HG02678 (cell line): ENCODE results near the gene LCN10.
"Not testable (repeated sequence)": the region's sequence is repeated elsewhere in the genome, so short reads cannot be mapped to it uniquely, and the experiment has no call there.

ENCODE experiments used
- ATAC-seq: cut with Tn5 transposase; IDR thresholded peaks from one replicate; pipeline ENCODE4 v1.9.1; 2021; ENCODE audit warnings: mild to moderate bottlenecking, moderate library complexity; ENCODE audit not compliant: unreplicated experiment

The LCN10 gene

GRCh38 chr9:136721339-136722092 is 21.2 kb downstream of the LCN10 start:
- ATAC-seq: no peak

GRCh38 chr9:136720898-136721338 is 21.8 kb downstream of the LCN10 start:
- ATAC-seq: no peak

- ATAC-seq: no peak
Observed at GRCh38 chr9:136720251-136720897, 22.4 kb downstream of the LCN10 start.

DNA sequence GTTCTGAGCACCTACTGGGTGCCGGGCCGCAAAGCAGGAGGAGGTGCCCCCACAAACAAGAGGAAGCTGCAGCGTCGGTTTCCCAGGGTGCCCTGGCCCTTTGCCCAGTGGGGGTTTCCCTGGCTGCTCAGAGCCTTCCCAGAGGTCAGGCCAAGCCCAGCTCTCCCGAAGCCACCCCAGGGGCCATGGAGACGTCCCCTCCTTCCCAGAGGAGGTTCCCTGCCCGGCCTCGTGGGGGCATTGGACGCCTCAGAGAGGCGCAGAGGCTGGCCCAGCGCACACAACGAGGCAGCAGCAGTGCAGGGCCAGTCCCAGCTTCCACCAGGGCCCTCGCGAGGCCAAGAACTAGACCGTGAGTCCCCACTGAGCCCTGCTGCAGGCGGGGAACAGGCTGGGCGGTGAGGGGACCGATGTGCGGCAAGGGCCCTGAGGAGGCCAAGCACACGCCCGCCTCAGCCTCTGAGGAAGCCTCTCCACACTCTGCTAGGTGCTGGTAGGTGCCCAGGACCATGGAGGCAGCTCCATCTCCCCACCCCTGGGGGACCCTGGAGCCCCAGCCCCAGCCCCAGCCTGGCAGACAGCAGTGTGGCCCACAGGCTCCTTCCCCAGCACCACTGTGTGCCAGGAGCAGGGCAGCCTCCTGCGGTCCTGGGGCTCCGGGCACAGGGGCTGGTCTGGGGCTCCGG is 23.4 kb downstream of the LCN10 start:
- ATAC-seq: no peak

DNA sequence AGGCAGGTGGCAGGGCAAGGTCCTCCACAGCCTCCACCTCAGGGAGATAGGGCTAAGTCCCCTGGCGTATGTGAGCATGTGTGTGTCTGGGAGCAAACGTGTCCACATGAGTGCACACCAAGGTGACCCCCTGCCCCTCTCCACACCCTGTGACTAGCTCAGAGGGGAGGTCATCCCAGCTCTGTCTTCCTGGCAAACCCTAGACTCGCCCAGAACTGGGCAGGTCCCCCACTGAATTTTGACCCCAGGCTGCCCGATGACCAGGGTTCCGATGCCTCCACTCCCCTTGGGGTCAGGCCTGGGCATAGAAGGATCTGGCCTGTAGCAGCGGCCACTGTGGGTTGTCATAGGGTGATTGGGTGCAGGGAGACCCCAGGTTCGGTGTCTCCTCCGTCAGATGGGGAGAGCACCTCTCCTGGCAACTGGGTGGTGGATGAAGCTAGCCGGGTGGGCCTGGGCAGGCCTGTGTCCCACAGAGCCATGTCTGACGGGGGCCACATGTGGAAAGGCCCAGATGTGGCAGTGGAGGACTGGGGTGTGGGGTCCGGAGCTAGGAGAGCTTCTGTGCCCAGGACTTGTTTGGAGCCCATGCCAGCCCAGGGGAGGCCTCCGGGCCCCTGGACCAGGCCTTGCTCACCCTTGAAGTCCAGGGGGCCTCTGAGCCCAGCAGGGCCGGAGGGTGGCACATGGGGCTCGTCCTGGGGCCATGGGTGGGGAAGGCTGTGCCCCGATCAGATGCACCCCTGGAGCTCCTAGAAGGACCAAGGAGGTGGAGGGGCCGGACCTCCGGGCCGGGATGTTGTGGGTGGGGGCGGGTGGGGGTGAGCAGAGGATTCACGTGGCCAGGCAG is 24.2 kb downstream of the LCN10 start:
- ATAC-seq: no peak

- ATAC-seq: no peak
Observed at GRCh38 chr9:136717399-136717798, 25.3 kb downstream of the LCN10 start.

DNA sequence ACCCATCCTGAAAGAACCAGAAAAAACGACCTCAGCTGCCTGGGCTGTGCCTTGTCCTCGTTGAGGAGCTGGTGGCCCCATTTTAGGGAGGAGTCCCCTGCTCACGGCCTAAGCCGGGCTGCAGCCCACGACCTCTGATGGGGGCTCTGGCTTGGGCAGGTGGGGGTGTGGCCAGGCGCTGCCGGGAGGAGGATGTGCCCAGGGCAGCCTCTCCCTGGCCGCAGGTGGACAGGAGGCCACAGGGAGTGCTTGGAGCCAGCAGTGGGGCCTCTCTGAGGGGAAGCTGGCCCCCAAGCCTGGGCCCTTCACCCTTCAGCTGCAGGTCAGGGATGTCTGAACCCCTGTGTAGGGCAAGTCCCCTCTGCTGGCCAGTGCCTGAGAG is 27.9 kb downstream of the LCN10 start:
- ATAC-seq: no peak

DNA sequence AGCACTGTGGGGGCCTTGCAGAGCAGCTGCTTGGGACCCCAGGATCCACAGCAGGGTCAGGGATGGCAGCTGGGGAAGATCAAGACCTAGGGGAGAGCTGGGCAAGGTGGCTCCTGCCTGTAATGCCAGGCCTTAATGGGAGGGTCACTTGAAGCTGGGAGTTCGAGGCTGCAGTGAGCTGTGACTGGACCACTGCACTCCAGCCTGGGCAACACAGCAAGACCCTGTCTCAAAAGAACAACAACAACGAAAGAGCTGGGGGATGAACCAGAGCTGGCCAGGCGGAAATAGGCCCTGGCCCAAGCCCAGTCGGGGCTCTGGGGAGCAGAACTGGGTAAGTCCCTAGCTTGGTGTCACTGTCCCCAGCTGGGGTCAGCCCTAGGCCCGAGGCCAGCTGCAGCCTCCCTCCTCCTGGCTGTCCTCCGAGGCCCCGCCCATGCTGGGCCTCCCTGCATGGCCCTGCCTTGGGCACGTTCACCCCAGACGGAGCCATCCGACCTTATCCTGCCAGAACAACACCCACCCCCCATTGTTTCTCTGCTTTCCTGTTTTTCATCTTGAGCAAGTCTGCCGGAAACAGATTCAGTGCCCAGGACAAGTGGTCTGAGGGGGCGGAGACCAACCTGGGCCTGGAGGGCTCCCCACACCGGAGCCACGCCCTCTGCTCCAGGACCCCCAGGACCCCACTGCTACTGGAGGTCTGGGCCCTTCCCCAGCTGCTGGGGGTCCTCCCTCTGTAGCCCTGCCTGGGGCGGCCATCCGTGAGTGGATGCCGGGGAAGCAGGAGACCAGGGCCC is 28.4 kb downstream of the LCN10 start:
- no peak for ATAC-seq

DNA sequence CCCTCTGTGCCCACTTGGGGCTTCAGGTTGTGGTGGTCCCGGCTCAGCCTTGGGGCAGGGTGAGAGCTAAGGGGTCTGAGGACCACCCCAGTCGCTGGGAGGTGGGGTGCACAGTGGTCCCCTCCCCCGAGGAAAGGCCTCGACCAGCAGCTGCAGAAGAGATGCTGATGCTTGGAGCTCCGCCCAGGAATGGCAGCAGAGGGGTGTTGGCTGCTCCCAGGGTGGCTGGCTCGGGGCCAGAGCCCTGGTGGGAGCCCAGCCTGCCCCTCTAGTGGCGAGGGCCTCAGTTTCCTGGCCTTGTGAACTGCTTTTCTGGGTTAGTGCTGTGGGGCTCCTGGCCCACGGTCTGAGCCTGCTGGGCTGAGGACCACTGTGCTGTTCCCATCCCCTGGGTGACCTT is 29.2 kb downstream of the LCN10 start:
- no peak for ATAC-seq

DNA sequence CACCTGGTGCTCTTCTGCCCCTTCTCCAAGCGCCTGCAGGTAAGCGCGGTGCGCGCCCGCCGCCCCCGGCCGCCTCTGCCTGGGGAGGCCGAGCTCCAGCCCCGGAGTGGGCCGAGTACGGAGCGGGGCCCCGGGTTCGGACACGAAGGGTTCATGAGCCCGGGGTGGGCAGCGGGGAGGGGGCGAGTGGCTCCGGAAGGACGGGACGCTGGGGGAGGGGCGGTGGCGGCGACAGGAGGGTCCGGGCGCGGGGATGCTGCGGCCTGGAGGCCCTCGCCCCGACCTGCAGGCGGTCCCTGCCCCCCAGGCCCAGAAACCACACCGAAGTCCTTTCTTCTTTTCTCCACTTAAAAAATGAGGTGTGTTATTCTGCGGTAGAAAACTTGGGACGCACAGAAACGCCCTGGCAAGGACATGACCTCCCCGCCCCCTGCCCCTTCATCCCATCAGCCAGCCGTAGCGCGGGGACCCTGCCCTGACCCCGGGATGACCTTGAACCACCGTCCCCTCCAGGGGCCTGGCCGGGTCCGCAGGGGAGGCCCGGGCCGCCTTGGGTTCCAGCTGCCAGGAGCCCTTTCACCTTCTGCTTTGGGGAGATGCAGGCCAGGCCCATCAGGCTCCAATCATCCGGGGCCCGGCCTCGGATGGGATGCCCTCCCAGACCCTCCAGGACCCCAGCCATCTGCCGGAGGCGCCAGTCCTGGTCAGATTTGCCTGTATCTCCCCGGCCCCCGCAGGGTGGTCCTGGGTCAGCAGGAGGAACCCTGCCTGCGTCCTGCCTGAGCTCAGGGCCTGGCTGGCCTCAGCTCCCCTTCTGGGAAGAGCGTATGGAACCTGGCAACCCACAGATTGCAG is 29.8 kb downstream of the LCN10 start:
- ATAC-seq: no peak

DNA sequence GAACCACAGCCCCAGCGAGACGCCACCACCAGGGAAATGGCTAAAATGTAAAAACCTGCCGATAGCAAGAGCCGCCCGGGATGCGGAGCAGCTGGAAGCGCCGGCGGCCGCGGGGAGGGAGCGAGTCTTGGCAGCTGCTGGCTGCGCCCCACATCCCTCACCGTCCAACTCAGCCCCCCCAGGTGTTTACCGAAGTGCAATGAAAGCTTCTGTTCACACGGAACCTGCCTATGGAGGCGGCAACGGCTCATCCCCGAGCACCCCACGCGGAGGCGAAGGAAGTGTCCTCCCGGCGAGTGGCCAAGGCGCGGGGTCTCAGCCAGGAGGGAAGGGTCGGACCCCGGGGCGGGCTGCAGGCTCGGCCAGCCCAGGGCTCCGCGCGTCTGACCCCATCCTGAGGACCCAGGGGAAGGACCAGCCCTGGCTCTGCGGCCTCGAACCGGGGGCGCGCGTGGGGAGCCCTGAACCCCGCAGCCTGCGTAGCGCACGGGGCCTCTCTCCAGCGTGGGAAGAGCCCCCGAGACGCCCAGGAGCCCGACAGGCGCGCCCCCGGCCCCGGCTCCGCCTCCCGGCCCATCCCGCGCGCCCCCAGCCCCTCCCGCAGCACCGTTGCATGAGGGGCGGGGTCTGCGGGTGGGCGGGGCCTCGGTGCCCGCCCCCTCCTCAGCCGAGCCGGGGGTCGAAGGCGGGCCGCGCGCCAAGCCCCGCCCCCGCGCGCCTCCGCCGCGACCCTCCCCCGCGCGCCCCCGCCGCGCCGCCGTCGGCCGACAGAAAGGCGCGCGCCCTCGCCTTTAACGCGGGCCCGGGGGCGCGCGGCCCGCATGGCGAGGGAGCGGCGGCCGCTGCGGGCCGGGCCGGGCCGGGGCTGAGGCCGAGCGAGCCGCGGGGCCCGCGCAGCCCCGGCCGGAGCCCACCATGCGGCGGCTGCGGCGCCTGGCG is 30.7 kb downstream of the LCN10 start, which contains the start of gene DIPK1B:
Gene DIPK1B, plus strand, starts transcription at position 822 of the 939 bp plus-strand sequence. Its CDS starts 94 bp downstream, at position 916.
- ATAC-seq: no peak

GRCh38 chr9:136711219-136711648 is 31.5 kb downstream of the LCN10 start:
- not testable (repeated sequence) for ATAC-seq

DNA sequence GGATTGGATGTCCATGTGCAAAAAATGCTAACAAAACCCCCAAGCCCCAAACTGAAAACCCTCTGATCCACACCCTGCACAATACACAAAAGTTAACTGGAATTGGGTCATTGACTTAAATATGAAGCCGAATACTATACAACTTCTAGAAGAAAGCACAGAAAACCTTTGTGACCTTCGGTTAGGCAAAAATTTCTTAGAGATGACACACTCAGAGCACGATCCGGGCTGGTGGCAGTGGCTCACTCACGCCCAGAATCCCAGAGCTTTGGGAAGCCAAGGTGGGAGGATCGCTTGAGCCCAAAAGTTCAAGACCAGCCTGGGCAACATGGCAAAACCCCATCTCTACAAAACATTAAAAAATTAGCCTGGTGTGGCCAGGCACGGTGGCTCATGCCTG is 32.2 kb downstream of the LCN10 start:
- ATAC-seq: no peak

- no peak for ATAC-seq
Observed at GRCh38 chr9:136709454-136710109, 33.2 kb downstream of the LCN10 start.

DNA sequence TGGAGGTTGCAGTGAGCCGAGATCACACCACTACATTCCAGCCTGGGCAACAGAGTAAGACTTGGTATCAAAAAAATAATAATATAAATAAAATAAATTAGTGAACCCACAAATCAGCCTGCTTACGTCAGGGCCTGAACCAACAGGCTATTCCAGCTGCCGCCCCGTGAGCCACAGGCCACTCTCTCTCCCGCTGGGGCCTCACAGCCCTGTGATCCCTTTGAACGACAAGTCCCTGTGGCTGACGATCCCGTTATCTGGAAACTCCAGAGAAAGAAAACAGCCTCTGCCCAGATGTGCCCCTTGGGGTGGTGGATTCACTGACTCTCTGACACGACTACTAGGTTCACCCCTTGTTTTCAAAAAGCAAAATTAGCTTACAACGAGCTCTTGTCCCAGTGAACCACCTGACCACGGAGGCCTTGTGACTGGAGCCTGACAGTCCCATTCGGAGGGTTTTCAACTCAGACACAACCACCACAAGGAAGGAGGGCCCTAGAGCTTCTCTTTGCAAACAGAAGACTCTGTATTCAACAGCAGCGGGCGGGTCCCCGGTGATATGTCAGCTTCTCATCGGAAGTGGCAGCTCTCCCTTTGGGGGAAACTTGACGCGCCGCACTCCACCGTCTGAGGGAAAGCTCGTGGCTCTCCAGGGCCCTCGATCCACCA is 34.8 kb downstream of the LCN10 start:
- ATAC-seq: no peak

GRCh38 chr9:136707011-136707410 is 35.7 kb downstream of the LCN10 start:
- ATAC-seq: no peak

DNA sequence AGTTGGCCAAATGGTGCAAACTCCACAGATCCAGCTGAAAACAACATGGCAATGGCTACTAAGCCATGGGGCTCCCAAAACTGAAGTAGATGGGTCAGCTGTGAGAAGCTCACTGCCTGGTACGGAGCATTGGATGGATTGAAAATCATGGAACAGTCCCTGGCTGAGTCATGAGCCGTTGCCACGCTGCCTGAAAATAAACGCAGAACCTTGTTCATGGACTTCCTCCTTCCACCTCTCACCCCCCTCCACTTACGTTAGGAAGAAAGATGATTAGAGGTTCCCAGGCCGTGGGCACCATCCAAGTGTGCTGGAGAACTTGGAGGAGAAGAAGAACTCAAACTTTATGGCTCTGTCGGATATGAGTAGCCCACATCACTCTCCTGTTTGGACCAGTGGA is 37.2 kb downstream of the LCN10 start:
- ATAC-seq: no peak
